Fibroblast of skin of right quadriceps (primary cell): ENCODE data around the gene HDLBP.
A peak's percentile ranks its signal among the peaks of the same experiment; 100 is the strongest.

Source experiments
- DNase-seq: peaks from one replicate; pipeline ENCODE4 v3.0.0-alpha.2; 2013

HDLBP gene

DNA sequence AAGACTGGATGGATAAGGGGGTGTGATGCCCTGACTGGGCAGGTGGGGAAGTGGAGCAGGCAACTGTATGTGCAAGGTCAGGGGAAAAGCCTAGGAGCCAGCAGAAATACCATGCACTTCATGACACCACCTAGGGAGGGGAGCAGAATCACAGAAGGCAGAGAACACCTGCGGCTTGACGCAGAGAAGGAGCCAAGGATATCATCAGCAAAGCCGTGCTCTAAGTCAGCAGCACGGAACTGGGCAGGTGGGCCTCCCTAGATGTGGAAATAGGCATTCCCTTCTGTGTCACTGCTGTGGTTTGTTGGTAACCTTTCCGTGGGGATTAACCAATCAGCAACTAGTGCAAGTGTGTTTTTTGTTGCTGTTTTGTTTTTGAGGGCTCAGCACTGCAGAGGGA, 41.3 kb downstream of the HDLBP start:
- DNase-seq = no peak

DNA sequence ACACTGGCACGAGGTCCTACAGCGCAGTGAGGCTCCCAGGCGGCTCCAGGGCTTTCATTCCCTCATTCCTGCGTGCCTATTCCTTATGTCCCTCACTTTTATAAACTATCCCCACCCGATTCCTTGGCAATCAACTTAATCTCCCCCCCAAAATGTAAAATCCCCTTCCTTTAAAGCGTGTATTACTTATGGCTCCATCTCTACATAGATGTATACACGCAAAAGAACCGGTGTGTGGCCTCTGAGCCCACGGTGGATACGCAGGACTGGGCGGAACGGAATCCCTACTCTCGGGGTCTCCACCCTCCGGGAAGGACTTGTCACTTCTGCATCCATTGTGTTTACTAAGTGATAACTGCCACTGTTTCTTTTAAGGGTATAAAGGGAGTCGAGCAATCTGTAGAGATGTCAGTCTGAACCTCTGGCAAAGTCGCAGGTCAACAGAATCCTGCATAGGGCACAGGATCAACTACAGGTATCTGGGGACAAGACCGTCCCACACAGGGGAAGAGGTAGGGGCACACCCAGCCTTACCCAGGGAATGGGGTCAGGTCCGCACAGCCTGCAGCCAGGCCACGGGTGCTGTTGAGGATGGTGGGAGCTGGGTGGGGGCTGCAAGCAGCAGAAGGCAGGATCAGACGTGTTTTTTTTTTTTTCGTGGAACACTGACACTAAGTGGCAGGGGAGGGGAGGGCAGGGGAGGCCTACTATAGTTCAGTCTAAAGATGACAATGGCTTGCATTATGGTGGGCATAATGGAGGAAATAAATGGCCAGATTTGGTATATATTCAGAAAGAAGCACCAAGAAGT, 42.1 kb downstream of the HDLBP start:
- DNase-seq = no peak

DNA sequence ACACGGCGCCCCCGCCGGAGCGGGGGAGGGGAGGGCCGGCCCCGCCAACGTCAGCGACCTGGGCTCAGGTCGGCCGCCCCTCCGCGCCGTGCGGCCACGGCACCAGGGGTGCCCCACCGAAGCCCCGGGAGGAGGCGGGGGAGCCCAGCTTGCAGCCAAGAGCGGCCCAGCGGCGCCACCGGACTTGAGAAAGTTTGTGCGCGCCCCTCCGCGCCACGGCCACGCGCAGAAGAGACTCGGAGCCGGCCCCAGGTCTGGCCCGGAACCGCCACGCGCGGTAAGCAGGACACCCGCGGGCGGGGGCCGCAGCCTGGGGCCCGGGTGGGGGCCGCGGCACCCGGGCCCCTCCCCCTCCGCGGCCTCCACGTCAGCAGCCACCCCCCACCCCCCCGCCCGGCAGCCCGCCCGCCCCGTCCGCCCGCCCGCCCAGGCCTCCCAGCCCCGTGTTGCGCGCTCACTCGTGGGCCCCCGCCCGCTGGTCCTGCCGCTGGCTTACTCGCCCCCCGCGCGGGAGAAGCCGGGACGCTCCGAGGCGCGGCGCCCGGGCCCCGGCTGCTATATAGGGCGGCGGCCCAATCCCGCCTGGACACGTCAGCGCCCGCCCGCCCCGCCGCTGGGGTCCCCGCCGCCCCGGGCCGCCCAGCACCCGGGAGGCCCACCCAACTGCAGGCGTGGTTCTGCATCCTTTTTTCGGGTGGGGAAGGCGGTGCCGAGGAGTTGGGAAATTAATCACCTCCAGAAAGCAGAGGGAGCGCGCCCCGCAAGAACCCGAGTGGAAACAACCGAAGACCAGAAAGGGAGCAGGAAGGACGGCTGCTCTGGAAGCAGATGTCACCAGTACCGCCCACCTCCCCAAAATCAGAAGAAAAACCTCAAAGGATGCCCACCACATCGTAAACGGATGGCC, 42.9 kb downstream of the HDLBP start:
- peak; percentile 80 for DNase-seq

DNA sequence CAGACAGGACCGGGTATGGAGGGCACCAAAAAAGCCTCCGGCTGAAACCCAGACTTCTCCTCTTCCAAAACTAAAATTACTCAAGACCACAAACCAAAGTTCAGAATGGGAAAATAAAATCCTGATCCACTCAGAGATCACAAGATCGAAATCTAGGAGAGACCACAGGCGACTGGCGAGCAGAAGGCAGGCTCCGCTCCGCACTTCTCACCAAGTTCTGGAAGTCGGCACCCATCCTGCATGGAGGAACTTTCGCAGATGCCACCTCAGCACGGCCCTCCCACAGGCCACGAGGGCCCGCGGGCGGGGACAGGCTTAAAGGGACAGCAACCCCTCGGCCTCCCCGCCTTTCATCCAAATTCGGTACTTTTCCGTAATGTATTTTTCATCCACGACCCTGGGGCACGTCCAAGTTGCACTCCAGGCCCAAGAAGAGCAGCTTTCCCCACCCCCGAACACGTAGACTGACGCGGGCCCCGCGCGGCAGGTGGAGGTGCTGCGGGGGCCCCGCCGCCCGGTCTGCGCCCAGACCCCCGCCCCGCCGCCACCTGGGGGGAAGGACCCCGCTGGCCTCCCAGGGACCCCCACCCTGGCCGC, 43.7 kb downstream of the HDLBP start:
- peak; percentile 78 for DNase-seq

DNA sequence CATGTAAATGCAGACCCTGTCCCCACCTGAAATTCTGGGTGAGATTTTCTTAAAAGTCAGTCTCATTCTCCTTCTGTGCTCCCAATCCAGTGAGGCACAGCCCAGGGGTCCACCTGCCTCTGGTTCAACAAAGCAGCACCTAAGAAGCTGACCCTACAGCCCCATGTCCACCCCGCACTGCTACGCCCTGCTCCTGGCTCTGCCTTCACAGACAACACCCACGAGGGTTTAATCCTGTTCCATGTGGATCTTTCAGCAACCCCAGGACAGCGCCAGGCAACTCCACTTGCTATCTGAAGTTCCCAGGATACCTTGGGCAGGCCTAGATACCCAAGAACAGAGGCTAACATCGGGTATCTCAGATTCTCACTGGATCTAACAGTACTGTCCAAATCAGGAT, 44.9 kb downstream of the HDLBP start:
- DNase-seq = no peak

DNA sequence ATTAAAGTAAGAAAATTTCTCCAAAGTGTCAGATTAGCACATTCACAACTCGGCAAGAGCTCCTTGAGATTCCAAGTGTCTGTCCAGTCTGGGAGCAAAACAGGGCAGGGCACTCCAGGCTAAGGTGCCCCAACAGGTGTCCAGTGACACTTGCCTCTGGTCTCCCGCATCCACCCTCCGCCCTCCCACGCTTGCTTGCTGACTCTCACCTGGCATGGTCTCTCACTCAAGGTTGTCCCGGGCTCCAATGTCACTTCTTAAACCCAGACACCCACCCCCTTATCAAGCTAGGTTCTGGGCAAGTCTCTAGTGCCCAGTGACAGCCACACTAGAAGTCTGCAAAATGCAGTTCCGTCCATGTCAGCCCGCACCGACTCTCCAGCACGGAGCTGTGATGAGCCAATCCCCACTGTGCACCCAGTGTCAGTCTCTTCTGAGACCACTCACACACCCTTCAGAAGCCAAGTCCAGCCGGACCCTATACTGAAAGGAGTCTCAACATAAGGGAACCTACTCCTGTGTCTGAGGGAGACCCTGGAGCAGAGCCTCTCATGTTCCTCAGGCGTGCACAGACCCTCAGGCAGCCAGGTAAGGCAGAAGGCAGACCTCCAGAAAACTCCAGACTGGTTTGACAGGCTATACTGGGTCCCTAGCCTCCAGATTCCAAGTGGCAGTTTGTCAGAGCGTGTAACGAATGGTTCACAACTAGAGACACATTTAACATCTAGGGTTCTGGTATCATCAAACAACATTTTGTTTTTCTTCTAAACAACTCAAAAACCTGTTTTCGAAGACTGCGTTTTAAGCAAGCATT, 45.6 kb downstream of the HDLBP start:
- no peak for DNase-seq

DNA sequence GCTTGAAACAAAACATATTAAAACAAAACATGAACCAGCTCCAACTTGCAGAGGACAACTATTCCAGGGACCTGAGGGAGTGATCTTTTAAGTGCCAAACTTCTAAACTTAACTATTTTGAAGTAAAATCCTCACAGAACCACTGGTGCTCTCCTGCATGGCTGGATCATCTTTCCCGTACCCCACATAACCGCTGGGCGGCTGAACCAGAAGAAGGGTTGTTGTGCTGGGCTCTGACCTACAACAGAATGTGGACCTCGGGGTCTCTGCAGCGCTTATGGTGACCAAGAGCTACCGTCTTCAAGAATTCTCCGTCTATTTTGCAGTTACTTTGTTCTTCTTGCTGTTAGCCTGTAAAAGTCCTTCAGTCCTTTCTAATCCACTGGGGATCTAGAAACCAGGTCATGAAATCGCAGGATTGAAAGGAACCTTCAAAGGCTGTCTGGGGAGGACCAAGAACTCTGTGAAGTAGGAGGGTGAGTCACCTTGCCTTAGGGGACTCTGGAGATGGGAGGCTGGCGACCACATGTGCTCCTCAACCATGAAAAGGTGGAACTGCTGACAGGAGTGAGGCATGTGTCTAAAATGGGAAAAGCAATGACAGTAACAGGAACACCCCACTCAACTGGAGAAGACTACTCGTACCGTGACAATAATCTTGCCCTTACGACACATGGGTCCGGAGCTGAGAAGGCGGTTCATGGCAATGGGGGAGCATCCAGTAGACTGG, 46.6 kb downstream of the HDLBP start:
- peak; percentile 45 for DNase-seq

DNA sequence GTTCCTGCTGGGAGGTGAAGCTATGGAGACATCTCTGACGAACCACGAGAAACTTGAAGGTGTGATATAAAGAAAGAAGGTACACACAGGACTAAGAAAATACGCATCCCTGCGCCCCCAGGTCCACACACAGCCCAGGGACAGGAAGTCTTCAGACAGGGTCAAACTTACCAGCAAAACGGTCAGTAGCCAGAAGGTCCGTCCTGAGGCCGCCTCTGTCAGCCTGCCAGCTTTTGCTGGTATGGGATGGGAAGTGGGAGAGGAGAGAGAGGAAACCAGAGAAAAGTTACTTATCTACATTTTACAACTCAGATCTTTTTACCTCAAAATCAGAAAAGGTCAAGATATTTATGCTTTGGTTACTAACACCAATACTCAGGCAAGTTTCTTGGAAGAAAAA, 47.2 kb downstream of the HDLBP start:
- no peak for DNase-seq

DNA sequence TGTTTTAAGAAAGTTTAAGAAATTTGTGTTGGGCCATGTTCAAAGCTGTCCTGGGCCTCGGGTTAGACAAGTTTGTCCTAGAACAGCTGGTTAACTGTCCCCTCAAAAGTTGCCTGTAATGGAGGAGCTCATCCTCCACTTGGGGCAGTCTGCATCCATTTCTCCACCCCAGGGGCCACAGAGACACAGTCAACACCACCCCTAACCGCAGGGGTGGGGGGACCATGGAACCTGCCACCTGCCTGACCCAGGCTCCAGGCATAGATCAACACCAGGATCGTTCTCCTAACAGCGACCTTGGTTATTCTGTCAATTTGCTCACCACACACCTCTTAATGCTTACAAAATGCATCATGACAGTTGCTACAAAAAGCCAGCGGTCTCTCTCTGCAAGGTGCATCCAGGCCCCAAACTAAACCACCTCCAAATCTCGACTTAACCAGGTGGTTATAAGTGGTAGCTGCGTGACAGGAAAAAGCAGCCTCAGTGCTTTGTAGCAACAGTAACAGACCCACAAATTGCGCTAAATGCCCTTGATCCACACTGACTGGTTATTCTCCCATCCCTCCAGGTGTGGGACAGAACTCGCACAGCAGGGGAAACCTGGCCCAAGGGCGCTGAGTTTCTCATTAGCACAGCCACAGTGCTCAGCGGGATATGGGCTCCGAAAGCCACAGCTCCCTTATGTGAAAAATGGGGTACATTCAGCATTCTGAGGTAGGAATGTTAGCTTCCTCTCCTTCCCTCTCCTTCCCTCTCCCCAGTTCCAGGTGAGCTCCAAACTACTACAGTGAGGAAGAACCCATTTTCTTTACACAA, 48.0 kb downstream of the HDLBP start:
- DNase-seq = no peak

DNA sequence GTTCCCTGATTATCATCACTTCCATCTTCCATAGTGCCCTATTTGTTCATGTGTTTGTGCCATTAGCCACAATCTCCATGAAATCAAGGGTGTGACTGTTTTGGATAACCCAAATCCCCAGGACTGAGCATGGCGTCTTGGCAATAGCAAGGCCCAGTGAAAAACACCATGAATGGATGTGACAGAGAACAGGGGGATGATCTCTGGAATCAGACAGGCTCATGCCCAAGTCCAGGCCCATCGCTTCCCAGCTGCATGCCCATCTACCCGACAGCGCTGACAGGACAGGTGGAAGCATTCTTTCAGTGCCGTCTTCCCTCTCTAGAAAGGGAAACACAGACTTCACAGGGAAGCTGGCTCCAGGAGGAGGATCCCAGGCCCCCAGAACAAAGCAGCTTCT, 50.0 kb downstream of the HDLBP start:
- DNase-seq = no peak

DNA sequence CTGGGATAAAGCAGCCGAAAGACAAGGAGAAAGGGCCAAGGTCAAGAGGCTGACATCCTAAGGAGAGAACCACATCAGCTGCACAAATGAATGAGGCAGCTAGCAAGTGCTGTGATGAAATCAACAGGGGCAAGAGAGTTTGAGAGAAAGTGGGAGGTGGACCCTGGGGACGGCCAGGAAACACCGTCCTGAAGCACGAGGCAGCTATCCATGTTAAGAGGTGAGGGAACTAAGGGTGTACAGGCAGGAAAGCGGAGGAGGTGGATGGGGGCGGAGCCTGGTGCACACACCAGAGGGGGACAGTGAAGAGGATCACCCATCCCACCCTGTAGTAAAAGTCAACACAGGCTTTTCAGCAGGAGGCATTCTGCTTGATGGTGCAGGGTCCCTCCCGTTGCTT, 52.4 kb downstream of the HDLBP start:
- DNase-seq = no peak

DNA sequence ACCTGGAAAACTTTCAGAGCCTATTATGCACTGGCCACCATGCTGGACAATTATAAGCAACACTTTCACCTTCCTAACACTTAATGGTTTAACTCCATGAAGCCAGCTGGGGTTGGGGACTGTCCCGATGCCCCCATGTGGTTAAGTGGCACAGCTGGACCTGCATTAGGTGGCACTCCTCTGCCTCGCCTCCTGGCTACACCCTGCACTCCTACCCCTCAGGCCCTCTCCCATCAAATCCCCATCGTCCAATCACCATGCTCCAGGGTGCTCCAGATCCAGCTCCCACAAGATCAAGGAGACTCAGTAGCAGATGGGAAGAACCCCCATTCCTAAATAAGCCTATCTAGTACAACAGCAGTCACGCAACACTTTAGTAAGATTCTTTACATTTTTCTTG, 53.8 kb downstream of the HDLBP start:
- DNase-seq = no peak

DNA sequence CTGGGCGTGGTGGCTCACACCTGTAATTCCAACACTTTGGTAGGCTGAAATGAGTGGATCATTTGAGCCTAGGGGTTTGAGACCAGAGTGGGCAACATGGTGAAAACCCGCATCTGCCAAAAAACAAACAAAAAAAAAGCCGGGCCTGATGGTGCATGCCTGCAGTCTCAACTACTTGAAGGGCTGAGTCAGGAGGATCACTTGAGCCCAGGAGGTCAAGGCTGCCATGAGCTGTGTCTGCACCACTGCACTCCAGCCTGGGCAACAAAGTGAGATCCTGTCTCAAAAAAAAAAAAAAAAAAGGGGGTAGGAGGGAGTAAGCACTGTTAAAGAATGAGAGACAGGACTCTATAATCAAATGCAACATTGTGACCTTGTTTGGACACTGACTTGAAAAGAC, 54.6 kb downstream of the HDLBP start:
- DNase-seq = no peak

DNA sequence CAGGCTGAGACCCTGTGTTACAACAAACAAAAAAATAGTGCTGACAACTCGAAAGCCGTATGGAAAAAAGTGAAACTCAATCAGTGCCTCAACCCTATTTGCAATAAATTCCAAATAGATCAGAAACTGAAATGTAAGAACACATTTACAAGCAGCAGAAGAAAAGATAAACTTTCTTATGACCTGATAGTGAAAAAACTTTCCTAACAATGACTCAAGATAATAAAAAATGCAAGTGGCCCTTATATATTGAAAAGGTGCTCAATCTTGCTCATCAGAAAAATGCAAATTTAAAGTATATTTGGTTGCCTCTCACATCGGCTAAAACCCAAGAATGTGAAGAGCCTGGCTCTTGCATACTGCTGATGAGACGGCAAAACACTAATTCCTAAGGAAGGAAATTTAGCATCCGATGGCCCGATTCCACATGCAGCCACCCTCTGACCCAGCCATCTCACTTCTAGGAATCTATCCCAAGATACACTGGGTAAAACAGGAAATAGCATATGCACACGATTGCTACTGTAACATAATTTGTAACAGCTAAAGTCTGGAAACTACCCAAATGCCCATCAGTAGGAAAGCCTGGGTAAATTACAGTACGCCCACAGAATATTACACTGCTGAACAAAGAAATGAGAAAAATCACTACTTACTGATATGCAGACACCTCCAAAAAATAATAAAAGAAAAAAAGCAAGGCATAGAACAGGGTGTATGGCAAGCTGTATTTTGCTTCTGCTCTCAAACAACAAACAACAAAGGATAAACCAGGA, 56.8 kb downstream of the HDLBP start:
- DNase-seq = no peak

DNA sequence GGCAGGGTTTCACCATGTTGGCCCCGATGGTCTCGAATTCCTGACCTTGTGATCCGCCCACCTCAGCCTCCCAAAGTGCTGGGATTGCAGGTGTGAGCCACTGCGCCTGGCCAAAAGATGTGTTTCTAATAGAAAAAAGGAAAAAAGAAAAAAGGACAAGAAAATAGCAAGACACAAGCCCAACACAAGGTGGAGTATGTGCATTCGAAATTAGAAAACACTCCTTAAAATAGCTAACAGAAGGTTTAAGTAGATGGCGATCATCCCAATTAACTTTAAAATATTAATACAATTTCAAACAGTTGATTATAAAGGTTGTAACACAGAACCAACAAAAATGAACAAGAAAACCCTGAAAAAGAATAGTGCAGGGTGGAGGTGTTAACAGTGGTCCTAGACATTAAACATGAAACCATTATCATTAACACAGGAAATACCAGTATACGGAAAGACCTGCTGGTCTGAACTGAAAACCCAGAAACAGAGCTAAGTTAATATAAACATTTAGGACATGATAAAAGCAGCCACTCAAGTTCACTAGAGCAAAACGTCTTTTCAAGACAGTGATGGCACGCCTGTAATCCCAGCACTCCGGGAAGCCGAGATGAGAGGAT, 57.9 kb downstream of the HDLBP start:
- DNase-seq = no peak

DNA sequence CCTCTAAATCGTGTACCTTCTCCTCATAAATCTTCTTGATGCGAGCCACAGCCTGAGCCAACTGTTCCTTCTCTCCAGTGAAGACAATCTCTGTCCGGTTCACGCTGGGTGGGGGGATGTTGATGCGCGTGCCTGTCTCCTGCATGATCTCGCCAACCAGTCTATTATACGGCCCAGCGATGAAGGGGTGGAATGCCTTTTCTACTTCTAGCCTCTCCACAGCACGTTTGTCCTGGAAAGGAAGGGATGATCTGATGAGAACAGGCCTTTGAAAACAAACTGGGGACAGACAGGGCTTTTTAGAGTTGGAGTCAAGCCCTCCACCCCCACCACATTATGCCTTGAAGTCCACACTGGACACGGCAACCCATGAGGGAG, 59.3 kb downstream of the HDLBP start:
- no peak for DNase-seq

DNA sequence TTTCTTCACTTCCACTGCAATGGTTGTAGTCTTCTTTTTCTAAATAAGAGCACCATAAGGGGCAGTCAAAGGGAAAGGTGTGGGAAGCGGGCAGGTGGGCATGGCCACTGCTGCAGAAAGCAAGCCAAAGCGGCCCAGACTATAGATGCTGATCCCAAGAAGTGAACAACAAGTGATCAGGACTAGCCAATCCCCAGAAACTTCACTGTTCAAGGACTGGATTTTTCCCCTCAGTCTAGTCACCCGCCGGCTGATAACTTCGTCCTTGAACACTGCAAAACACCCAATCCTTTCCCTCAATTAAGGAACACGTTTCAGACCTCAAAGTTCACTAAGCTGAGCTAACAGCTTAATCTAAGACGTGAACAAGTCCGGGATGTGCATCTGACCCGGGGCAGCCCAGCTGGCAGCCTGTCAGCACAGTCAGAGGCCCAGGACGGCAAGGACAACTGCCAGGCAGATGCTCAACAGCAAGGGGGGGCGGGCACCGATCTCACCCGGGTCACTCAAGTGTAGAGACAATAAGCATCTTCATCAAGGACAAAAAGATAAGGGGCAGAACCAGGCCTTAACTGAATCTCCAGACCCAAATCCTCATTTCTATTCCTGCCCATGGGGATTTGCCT, 59.8 kb downstream of the HDLBP start:
- no peak for DNase-seq

DNA sequence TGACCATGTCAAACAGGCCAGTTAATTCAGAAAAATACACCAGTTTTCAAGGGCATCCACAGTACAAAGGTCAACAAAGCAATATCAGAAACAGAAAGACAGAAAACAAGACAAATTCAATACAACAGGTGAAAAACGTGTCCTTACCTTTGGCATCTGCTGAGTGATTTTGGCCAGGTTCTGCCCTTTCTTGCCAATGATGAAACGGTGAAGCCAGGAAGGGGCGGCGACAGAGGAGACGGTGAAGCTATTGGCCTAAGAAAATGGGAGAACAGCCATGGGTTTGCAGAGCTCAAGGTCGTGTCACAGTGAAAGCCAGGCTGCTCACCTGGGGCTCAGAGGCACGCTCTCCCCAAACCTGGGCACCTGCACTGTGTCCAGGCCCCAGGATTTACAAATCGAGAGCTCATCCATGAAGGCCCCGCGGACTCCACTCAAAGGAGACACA, 60.5 kb downstream of the HDLBP start:
- no peak for DNase-seq

DNA sequence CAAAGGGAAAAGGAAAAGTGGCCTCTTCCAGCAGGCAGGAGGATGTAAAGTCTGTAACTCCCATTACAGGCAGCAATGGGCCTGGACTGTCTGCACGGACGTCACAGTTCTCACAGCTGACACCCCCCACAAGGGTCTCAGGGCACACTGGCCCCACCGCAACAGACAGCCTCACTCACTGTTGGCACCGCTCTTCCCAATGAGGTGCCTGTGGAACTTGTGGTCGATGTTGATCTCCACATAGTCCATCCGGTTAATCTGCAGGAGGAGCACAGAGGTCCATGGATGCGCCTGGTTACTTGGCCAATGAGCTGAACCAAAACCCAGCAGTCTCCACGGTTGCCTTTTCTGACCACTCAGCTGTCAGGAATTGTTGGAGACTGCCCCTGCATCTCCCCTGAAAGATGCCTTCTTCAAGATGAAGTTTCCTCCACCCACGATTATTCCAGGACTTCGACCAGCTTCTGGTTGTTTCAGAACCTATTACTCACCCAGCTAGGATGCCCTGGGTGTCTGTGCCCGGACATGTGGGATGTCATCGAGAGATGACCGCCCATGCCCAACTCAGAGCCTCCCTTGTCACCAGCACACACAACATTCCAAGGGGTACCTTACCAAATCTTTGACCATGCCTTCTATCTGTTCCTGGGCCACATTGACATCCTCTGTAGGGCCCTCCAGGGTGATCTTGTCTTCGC, 62.5 kb downstream of the HDLBP start:
- DNase-seq = no peak
